ENCODE data around the gene ADCY2.

The ADCY2 gene

GRCh38 chr5:7754490-7754889 lies 358.6 kb downstream of the ADCY2 start:
- DNase-seq (ENCODE audit: low read depth) = no peak
- no peak for TF ChIP-seq CTCF (IDR thresholded peaks at IDR 0.05; ENCODE audit: low read depth, low read length, missing control alignments)
- no peak overlapping the region for H3K4me3 ChIP-seq (ENCODE audit: low read depth, low read length)

- no peak overlapping the region for H3K4me3 ChIP-seq (ENCODE audit: low read depth, low read length)
- DNase-seq (ENCODE audit: low read depth) = peak; percentile 4
- peak; percentile 89 for TF ChIP-seq CTCF (IDR thresholded peaks at IDR 0.05; ENCODE audit: low read depth, low read length, missing control alignments)
Measured at GRCh38 chr5:7754997-7755596, 359.2 kb downstream of the ADCY2 start.

GRCh38 chr5:7755958-7756357 lies 360.0 kb downstream of the ADCY2 start:
- TF ChIP-seq CTCF (IDR thresholded peaks at IDR 0.05; ENCODE audit: low read depth, low read length, missing control alignments) = no peak
- no peak for DNase-seq (ENCODE audit: low read depth)
- no peak overlapping the region for H3K4me3 ChIP-seq (ENCODE audit: low read depth, low read length)

GRCh38 chr5:7756453-7756852 lies 360.5 kb downstream of the ADCY2 start:
- no peak overlapping the region for H3K4me3 ChIP-seq (ENCODE audit: low read depth, low read length)
- no peak for DNase-seq (ENCODE audit: low read depth)
- no peak for TF ChIP-seq CTCF (IDR thresholded peaks at IDR 0.05; ENCODE audit: low read depth, low read length, missing control alignments)

GRCh38 chr5:7759257-7759871 lies 363.4 kb downstream of the ADCY2 start:
- no peak for TF ChIP-seq CTCF (IDR thresholded peaks at IDR 0.05; ENCODE audit: low read depth, low read length, missing control alignments)
- DNase-seq (ENCODE audit: low read depth) = no peak
- H3K4me3 ChIP-seq (ENCODE audit: low read depth, low read length) = no peak overlapping the region

- no peak overlapping the region for H3K4me3 ChIP-seq (ENCODE audit: low read depth, low read length)
- TF ChIP-seq CTCF (IDR thresholded peaks at IDR 0.05; ENCODE audit: low read depth, low read length, missing control alignments) = no peak
- DNase-seq (ENCODE audit: low read depth) = no peak
Measured at GRCh38 chr5:7759951-7760580, 364.1 kb downstream of the ADCY2 start.

All from GM12864 (cell line).